ENCODE results near the gene LDB1.

DNA sequence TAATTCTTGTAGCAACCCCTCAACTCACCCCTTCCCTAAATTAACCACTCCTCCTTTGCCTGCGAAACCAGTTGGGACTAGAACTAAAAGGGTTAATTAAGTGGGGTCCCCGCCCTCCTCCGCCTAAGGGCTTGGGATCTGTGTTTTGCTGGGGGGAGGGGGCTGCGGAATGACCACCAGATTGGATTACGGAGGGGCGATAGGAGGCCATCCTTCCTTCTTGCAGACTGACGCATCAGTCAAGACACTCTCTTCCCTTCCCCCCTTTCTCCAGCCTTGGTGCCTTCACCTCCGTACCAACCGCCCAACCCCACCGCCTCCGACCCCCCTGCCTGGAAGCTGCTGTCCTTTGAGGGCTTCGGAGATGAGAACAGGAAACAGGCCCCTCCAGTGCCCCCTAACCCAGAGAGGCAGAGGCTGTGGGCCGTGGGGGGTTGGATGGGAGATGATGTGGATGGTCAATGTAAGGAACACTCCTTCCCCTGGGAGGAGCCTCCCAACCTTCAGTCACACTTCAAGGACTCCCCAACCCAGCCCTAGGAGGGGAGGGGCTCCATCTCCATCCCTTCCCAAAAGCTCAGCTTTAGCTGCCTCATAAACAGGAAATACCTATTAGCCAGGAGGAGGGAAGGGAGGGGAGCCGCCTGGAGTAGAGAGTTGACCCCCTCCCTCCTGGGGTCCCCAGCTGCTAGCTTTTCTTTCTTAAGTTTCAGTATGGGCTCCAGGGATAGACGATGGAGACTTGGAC, 997 bp upstream of the LDB1 start:
- TF ChIP-seq, protein P1, sequence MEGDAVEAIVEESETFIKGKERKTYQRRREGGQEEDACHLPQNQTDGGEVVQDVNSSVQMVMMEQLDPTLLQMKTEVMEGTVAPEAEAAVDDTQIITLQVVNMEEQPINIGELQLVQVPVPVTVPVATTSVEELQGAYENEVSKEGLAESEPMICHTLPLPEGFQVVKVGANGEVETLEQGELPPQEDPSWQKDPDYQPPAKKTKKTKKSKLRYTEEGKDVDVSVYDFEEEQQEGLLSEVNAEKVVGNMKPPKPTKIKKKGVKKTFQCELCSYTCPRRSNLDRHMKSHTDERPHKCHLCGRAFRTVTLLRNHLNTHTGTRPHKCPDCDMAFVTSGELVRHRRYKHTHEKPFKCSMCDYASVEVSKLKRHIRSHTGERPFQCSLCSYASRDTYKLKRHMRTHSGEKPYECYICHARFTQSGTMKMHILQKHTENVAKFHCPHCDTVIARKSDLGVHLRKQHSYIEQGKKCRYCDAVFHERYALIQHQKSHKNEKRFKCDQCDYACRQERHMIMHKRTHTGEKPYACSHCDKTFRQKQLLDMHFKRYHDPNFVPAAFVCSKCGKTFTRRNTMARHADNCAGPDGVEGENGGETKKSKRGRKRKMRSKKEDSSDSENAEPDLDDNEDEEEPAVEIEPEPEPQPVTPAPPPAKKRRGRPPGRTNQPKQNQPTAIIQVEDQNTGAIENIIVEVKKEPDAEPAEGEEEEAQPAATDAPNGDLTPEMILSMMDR (IDR thresholded peaks at IDR 0.05), result no peak
- TF ChIP-seq POLR2A (IDR thresholded peaks at IDR 0.05), result peak in 2 of 4 donors; percentile 46 to 52
